K562 (cell line): ENCODE data around the gene SLC25A40. TPM values are rescaled to one million over a fixed set of nuclear protein-coding genes. Genes with fewer than 3 reads are reported as not detected.

Source experiments
- ATAC-seq: fragments of 200-7000 bp; cut with Tn5 transposase; 3 replicates; pipeline ENCODE4 v1.9.1; 2020; ENCODE audit warnings: moderate library complexity
- BruUV-seq: library from RNA; stranded (reverse); fragments of 400-500 nt; replicated peaks from 2 replicates; lab custom pipeline; 2021; lab: Mats Ljungman, UMichigan
- CTCF ChIA-PET: fragments of 300-600 bp; formaldehyde crosslinking; extraction: SDS; loops from one replicate; lab custom pipeline; 2021; ENCODE audit warnings: low intra/inter-chr PET ratio; lab: Yijun Ruan, JAX
- POLR2A ChIA-PET: fragments of 300-600, 350-650 bp; sonication (Branson Sonifier 250); formaldehyde crosslinking; extraction: SDS; loops from one replicate; lab custom pipeline; 2021; ENCODE audit warnings: antibody characterized with exemption, inconsistent platforms; lab: Yijun Ruan, JAX
- DNase-seq, 4 experiments: peaks; one replicate each; pipeline versions ENCODE4 v3.0.0 to v3.0.0-alpha.2; 2011 to 2018; ENCODE audit warnings: low spot score in 3 of 4, mixed read lengths in 3 of 4; ENCODE audit errors: extremely low read depth in 1 of 4
- FAIRE-seq: peaks from 2 replicates; lab custom pipeline; 2011; peaks lifted over from hg19 to GRCh38; lab: Jason Lieb, UNC
- H2AFZ ChIP-seq: 2 replicates; pipeline ENCODE4 v1.6.0; 2011; ENCODE audit warnings: low read depth, low read length, control low read depth, inconsistent platforms
- H3K27ac ChIP-seq: fragments of 200-600 bp; 3 replicates; pipeline ENCODE4 v1.8.0; 2011; ENCODE audit warnings: low read depth, mild to moderate bottlenecking, control low read depth, inconsistent platforms, low read length, moderate library complexity, mixed read lengths; ENCODE audit errors: extremely low read depth
- H3K27me3 ChIP-seq, 2 experiments: fragments of 300-600 bp in 1 of 2; 2 replicates in 1 of 2; 3 replicates in 1 of 2; pipeline versions ENCODE4 v1.6.0 to v1.8.0; 2011; ENCODE audit warnings: inconsistent platforms in 2 of 2, low read length in 2 of 2, mild to moderate bottlenecking in 1 of 2, mixed read lengths in 1 of 2, moderate library complexity in 1 of 2; ENCODE audit not compliant: control insufficient read depth in 2 of 2, insufficient read depth in 2 of 2
- H3K36me3 ChIP-seq: fragments of 300-600 bp; 3 replicates; pipeline ENCODE4 v1.8.0; 2011; ENCODE audit warnings: mild to moderate bottlenecking, low read length, inconsistent platforms; ENCODE audit not compliant: control insufficient read depth, insufficient read depth
- H3K4me1 ChIP-seq, 2 experiments: fragments of 200-600 bp in 1 of 2; replicated peaks in 1 of 2; 2 replicates in 1 of 2; 3 replicates in 1 of 2; pipeline versions ENCODE4 v1.5.1 to v1.8.0; 2011; ENCODE audit warnings: inconsistent platforms in 2 of 2, low read length in 2 of 2, mild to moderate bottlenecking in 1 of 2, mixed read lengths in 1 of 2, moderate library complexity in 1 of 2; ENCODE audit not compliant: control insufficient read depth in 2 of 2, insufficient read depth in 2 of 2
- H3K4me2 ChIP-seq: 2 replicates; pipeline ENCODE4 v1.6.1; 2011; ENCODE audit warnings: low read length, control low read depth, inconsistent platforms, mixed read lengths; ENCODE audit not compliant: insufficient read depth
- H3K4me3 ChIP-seq: fragments of 200-600 bp; sonication (generic), shearing (Covaris generic); 2 replicates; pipeline ENCODE4 v1.5.1; 2016; ENCODE audit warnings: control low read depth, inconsistent platforms
- H3K79me2 ChIP-seq: fragments of 200-600 bp; 3 replicates; pipeline ENCODE4 v1.8.0; 2011; ENCODE audit warnings: low read length, inconsistent platforms; ENCODE audit not compliant: control insufficient read depth, insufficient read depth
- H3K9ac ChIP-seq, 2 experiments: 2 replicates each; pipeline versions ENCODE4 v1.6.0 to v1.6.1; 2011; ENCODE audit warnings: low read depth in 2 of 2, low read length in 2 of 2, control low read depth in 1 of 2, inconsistent platforms in 1 of 2, mild to moderate bottlenecking in 1 of 2, mixed read lengths in 1 of 2; ENCODE audit not compliant: insufficient read depth in 1 of 2
- H3K9me1 ChIP-seq: one replicate; pipeline ENCODE4 v1.6.0; 2011; ENCODE audit warnings: inconsistent platforms, mild to moderate bottlenecking, low read length, moderate library complexity; ENCODE audit not compliant: control insufficient read depth, insufficient read depth
- H3K9me3 ChIP-seq: replicated peaks from 2 replicates; pipeline ENCODE4 v1.5.1; 2011; ENCODE audit warnings: low read depth, low read length, inconsistent platforms; ENCODE audit not compliant: control insufficient read depth, insufficient read depth
- H4K20me1 ChIP-seq: replicated peaks from 2 replicates; pipeline ENCODE4 v1.6.1; 2011; ENCODE audit warnings: low read length, inconsistent platforms, mixed read lengths; ENCODE audit not compliant: control insufficient read depth, insufficient read depth
- CBX1 ChIP-seq: sonication (generic); IDR thresholded peaks from 2 replicates; pipeline ENCODE4 v1.6.1; 2016; ENCODE audit warnings: antibody characterized with exemption, low read depth, mild to moderate bottlenecking
- GABPB1 ChIP-seq: sonication (generic); formaldehyde crosslinking; IDR thresholded peaks from 2 replicates; pipeline ENCODE4 v1.8.0; 2022; ENCODE audit warnings: mild to moderate bottlenecking, missing genetic modification reagents
- HMBOX1 ChIP-seq: sonication (generic); IDR thresholded peaks from 2 replicates; pipeline ENCODE4 v1.6.1; 2016
- MIER1 ChIP-seq: fragments of 450-650 bp; IDR thresholded peaks from 2 replicates; pipeline ENCODE4 v1.6.1; 2016; ENCODE audit warnings: antibody characterized with exemption, mild to moderate bottlenecking, low read depth
- NBN ChIP-seq: fragments of 450-650 bp; IDR thresholded peaks from 2 replicates; pipeline ENCODE4 v1.6.1; 2016; ENCODE audit warnings: low read depth, mild to moderate bottlenecking
- PBX2 ChIP-seq, 2 experiments: IDR thresholded peaks in 1 of 2; conservative IDR thresholded peaks in 1 of 2; 2 replicates each; pipeline ENCODE4 v1.6.1; 2016; ENCODE audit warnings: low read depth in 2 of 2, mild to moderate bottlenecking in 1 of 2, missing compliant biosample characterization in 1 of 2, missing genetic modification characterization in 1 of 2, moderate library complexity in 1 of 2
- PTRF ChIP-seq: fragments of 450-650 bp; IDR thresholded peaks from 2 replicates; pipeline ENCODE4 v1.6.1; 2016; ENCODE audit warnings: mild to moderate bottlenecking, missing genetic modification characterization, missing compliant biosample characterization
- STAT5B ChIP-seq: fragments of 250-450 bp; sonication (Bioruptor Pico); IDR thresholded peaks from 2 replicates; pipeline ENCODE4 v1.8.0; 2021; ENCODE audit warnings: mild to moderate bottlenecking, inconsistent platforms
- ZNF354B ChIP-seq: fragments of 250-450 bp; sonication (Bioruptor Pico); IDR thresholded peaks from 2 replicates; pipeline ENCODE4 v1.4.0; 2020
- ZNF77 ChIP-seq: fragments of 250-450 bp; sonication (Bioruptor Pico); IDR thresholded peaks from 2 replicates; pipeline ENCODE4 v1.5.0; 2020
- WGBS: fragments of 100-300 bp; shearing (Covaris generic); methylation state at CpG from one replicate; pipeline ENCODE4 v1.1.6; 2016; ENCODE audit warnings: low coverage, mixed read lengths; ENCODE audit not compliant: insufficient coverage; ENCODE audit errors: missing lambda C conversion rate; 5-methylcytosine and 5-hydroxymethylcytosine counted together
- in situ Hi-C: fragments of 300-500 bp; cut with MboI; formaldehyde crosslinking; loops from 4 replicates; pipeline ENCODE4 v1.15.0; 2018; ENCODE audit warnings: inconsistent platforms, mixed read lengths
- intact Hi-C: fragments of 100-400 bp; cut with micrococcal nuclease; formaldehyde crosslinking; loops from 2 replicates; pipeline ENCODE4 v1.14.2; 2022
- polyA plus RNA-seq, 8 experiments: library from polyadenylated mRNA; depleted of rRNA in 4 of 8; stranded (reverse) in 5 of 8; unstranded in 3 of 8; fragments of >200 nt; fragmentation: Nextera tagmentation in 2 of 8; fragmentation: Illumina TruSeq in 1 of 8; extraction: Ambion mirVana in 2 of 8; extraction: Trizol in 1 of 8; gene quantifications; 2 replicates each; pipeline versions ENCODE4 v1.2.1 to v1.2.3, GENCODE V29; 2011 to 2014; ENCODE audit warnings: inconsistent platforms in 1 of 8, missing spikeins in 1 of 8
- total RNA-seq, 7 experiments: library from RNA; depleted of rRNA in 6 of 7; stranded (reverse); fragments of >200 nt in 6 of 7; fragmentation: Illumina TruSeq in 2 of 7; extraction: Trizol in 2 of 7; gene quantifications; 2 replicates each; pipeline versions ENCODE4 v1.2.1 to v1.2.3, GENCODE V29; 2011 to 2021; ENCODE audit warnings: low replicate concordance in 1 of 7

Gene SLC25A40
- total and polyA plus RNA-seq, 9 of the 15 experiments (the other 6 are each of a cell fraction or from before 2014, with no cell fraction given): 6.7 to 44.0 (median 26.5) TPM

DNA sequence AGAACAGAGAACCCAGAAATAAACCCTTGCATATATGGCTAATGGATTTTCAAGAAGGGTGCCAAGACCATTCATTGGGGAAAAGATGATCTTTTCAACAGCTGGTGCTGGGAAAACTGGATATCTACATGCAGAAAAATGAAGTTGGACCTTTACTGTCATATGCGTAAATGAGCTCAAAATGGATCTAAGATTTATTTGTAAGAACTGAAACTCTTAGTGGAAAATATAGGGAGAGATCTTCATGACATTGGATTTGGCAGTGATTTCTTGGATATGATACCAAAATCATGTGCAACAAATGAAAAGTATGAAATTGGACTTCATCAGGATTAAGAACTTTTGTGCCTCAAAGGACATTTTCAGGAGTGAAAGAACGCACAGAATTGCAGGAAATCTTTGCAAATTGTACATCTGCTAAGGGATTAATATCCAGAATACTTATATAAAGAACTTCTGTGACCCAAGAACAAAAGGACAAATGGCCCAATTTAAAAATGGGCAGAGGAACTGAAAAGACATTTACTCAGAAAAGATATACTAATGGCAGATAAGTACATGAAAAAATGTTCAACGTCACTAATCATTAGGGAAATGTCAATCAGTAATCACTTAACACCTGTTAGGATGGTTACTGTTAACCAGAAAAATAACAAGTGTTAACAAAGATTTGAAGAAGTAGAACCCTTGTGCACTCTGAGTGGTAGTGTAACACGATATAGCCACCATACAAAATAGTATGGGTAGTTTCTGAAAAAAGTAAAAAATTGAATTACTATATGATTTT, 6.2 kb upstream of the SLC25A40 start:
- no peak overlapping the region for H3K4me3 ChIP-seq
- FAIRE-seq: no peak
- no TSS peak for BruUV-seq
- peaks cover 92% of the 10 kb centered on the region for H3K36me3 ChIP-seq
- no peaks in the 10 kb centered on the region for H3K9me3 ChIP-seq
- ChIA-PET POLR2A (interaction anchor here (0.9 to 1.0 kb wide), 2 partner anchors 10 to 13 kb away, joined by 3 read pairs; no protein-coding TSS in a partner anchor), CTCF (no interaction called here)
- peaks cover 3 to 11% of the 10 kb centered on the region in 2 experiments; a peak in 2 of 5 replicates for H3K4me1 ChIP-seq
- intact Hi-C loops: no loop called here
- no peak overlapping the region for H2AFZ ChIP-seq
- no peak overlapping the region for H3K27ac ChIP-seq
- WGBS: 83% methylated on average over 4 of the region's 4 CpGs
- H3K9ac ChIP-seq: no peak overlapping the region
- in situ Hi-C loops: loop anchor here (5.0 kb wide), 1 partner anchor 80 kb away; no protein-coding TSS in a partner anchor
- no peaks in the 10 kb centered on the region for H3K9me1 ChIP-seq
- H4K20me1 ChIP-seq: peaks cover 5% of the 10 kb centered on the region; the same call in 1 of the 2 replicates
- H3K27me3 ChIP-seq: no peaks in the 10 kb centered on the region
- H3K79me2 ChIP-seq: peaks cover 97% of the 10 kb centered on the region
- no peak overlapping the region for H3K4me2 ChIP-seq
- ATAC-seq: no peak
- no peak for DNase-seq
- no peak for TF ChIP-seq ZNF354B (CRISPR knock-in tag)

DNA sequence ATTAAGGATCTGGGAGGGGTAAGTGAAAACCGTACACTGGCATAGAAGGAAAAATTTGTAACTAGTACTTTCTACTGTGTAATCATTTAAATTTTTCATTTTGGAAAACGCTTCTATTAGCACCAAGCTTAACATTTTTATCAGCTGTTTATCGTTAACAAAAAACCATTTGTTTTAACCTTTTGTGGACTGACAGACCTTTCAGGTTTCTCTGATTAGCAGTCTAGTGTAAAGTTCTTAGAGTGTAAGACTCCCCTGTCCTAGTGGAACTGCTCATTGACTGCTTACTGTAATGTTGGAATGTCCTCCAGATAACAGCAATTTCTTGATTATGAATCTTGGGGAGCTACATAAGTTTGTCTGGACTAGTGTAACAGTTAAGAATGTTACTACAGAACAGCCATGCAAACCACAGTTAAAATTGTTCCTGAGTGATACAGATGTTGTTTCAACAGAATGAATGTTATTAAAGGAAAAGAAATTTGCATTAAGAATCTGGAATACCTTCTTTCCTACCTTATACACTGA, 2.1 kb upstream of the SLC25A40 start:
- ChIA-PET POLR2A (interaction anchor here (1.1 to 1.6 kb wide), 2 partner anchors 8 to 9 kb away, joined by 3 to 6 read pairs; no protein-coding TSS in a partner anchor), CTCF (no interaction called here)
- Histone ChIP-seq H3K9me3 (no peaks in the 10 kb centered on the region), H4K20me1 (peaks cover 5% of the 10 kb centered on the region; the same call in 1 of the 2 replicates), H3K4me2 (peak overlapping the region; percentile 75), H3K79me2 (peaks cover 99% of the 10 kb centered on the region), H3K4me1 (peaks cover 10 to 13% of the 10 kb centered on the region in 2 experiments; a peak in 4 of 5 replicates), H3K4me3 (peak overlapping the region; percentile 86), H3K36me3 (peaks cover 54% of the 10 kb centered on the region), H2AFZ (no peak overlapping the region), H3K27ac (peak overlapping the region; percentile 92), H3K9me1 (no peaks in the 10 kb centered on the region), H3K9ac (peak overlapping the region in 1 of 2 experiments; percentile 96; a peak in 3 of 4 replicates), H3K27me3 (no peaks in the 10 kb centered on the region)
- DNase-seq: peak in 1 of 4 experiments; percentile 36
- no TSS peak for BruUV-seq
- intact Hi-C loops: loop anchor here (10.0 kb wide), 3 partner anchors 337 to 723 kb away; partner anchors contain the start of genes DMTF1 and TMEM243
- WGBS: 0% methylated on average over 3 of the region's 3 CpGs
- peak; percentile 15 for FAIRE-seq
- ATAC-seq: peak; percentile 5; the same call in 1 of the 3 replicates
- in situ Hi-C loops: no loop called here
- TF ChIP-seq PTRF (tag) (no peak), NBN (no peak), ZNF77 (CRISPR knock-in tag) (no peak), MIER1 (no peak), CBX1 (no peak), GABPB1 (CRISPR knock-in tag) (no peak), STAT5B (no peak), HMBOX1 (0 out of 2 replicates have a peak, but pooled peaks have one; percentile 18), PBX2 (CRISPR knock-in tag; IDR thresholded peaks at IDR 0.05; ENCODE audit: low read depth) (no peak), PBX2 (tag; conservative IDR thresholded peaks at IDR 0.05; ENCODE audit: low read depth) (0 out of 2 replicates have a peak, but pooled peaks have one; percentile 29)
